ENCODE results near the gene ZCCHC7. TPM values are rescaled to one million over a fixed set of nuclear protein-coding genes. Genes with fewer than 3 reads are reported as not detected.

The ZCCHC7 gene
- total RNA-seq, 1 donor from 2014 or later = 21.7 TPM

GRCh38 chr9:37174247-37174646, 53.9 kb downstream of the ZCCHC7 start:
- no peak for FAIRE-seq
- Histone ChIP-seq H3K79me2 (ENCODE audit: insufficient read depth, low read length) (peaks cover 20% of the 10 kb centered on the region), H3K27me3 (ENCODE audit: insufficient read depth, low read length) (no peaks in the 10 kb centered on the region), H2AFZ (ENCODE audit: low read depth, low read length) (no peak overlapping the region), H3K9ac (ENCODE audit: low read length) (no peak overlapping the region), H3K27ac (ENCODE audit: low read depth, low read length) (no peak overlapping the region), H3K4me1 (ENCODE audit: insufficient read depth, low read length) (peaks cover 5% of the 10 kb centered on the region), H4K20me1 (ENCODE audit: insufficient read depth, low read length) (peaks cover 10% of the 10 kb centered on the region), H3K9me3 (ENCODE audit: insufficient read depth, low read depth, low read length) (no peaks in the 10 kb centered on the region), H3K4me3 (ENCODE audit: insufficient read depth, low read depth, low read length) (no peak overlapping the region), H3K36me3 (ENCODE audit: insufficient read depth, low read length) (no peaks in the 10 kb centered on the region), H3K4me2 (ENCODE audit: low read length) (peak overlapping the region; percentile 48)
- Mint-ChIP-seq H3K9me3 (ENCODE audit: unreplicated experiment) (no peaks in the 10 kb centered on the region), H3K27me3 (ENCODE audit: low read depth, unreplicated experiment) (no peaks in the 10 kb centered on the region), H3K36me3 (ENCODE audit: low read depth, unreplicated experiment) (peaks cover 6% of the 10 kb centered on the region), H3K4me3 (ENCODE audit: unreplicated experiment) (no peak overlapping the region), H3K27ac (ENCODE audit: unreplicated experiment) (no peak overlapping the region), H3K4me1 (ENCODE audit: low read depth, unreplicated experiment) (peaks cover 2% of the 10 kb centered on the region)
- DNase-seq (ENCODE audit: low read depth) = peak; percentile 57
- TF ChIP-seq EZH2 (IDR thresholded peaks at IDR 0.05; ENCODE audit: insufficient read depth, low read length) = no peak

GRCh38 chr9:37178742-37179141, 58.4 kb downstream of the ZCCHC7 start:
- no peak for FAIRE-seq
- no peak overlapping the region for H3K4me3 Mint-ChIP-seq (ENCODE audit: unreplicated experiment)

GRCh38 chr9:37179576-37179975, 59.2 kb downstream of the ZCCHC7 start:
- FAIRE-seq (no peak), DNase-seq (ENCODE audit: low read depth) (no peak)
- Mint-ChIP-seq H3K4me3 (ENCODE audit: unreplicated experiment) (no peak overlapping the region), H3K27ac (ENCODE audit: unreplicated experiment) (no peak overlapping the region), H3K9me3 (ENCODE audit: unreplicated experiment) (no peaks in the 10 kb centered on the region), H3K4me1 (ENCODE audit: low read depth, unreplicated experiment) (peaks cover 2% of the 10 kb centered on the region), H3K27me3 (ENCODE audit: low read depth, unreplicated experiment) (no peaks in the 10 kb centered on the region), H3K36me3 (ENCODE audit: low read depth, unreplicated experiment) (peaks cover 4% of the 10 kb centered on the region)
- Histone ChIP-seq H3K4me1 (ENCODE audit: insufficient read depth, low read length) (no peaks in the 10 kb centered on the region), H3K27ac (ENCODE audit: low read depth, low read length) (no peak overlapping the region), H3K36me3 (ENCODE audit: insufficient read depth, low read length) (no peaks in the 10 kb centered on the region), H2AFZ (ENCODE audit: low read depth, low read length) (no peak overlapping the region), H4K20me1 (ENCODE audit: insufficient read depth, low read length) (peaks cover 5% of the 10 kb centered on the region), H3K27me3 (ENCODE audit: insufficient read depth, low read length) (no peaks in the 10 kb centered on the region), H3K9ac (ENCODE audit: low read length) (no peak overlapping the region), H3K4me3 (ENCODE audit: insufficient read depth, low read depth, low read length) (no peak overlapping the region), H3K4me2 (ENCODE audit: low read length) (no peak overlapping the region), H3K79me2 (ENCODE audit: insufficient read depth, low read length) (peaks cover 20% of the 10 kb centered on the region), H3K9me3 (ENCODE audit: insufficient read depth, low read depth, low read length) (no peaks in the 10 kb centered on the region)
- TF ChIP-seq EZH2 (IDR thresholded peaks at IDR 0.05; ENCODE audit: insufficient read depth, low read length) = no peak
- TF ChIP-seq, protein P1, sequence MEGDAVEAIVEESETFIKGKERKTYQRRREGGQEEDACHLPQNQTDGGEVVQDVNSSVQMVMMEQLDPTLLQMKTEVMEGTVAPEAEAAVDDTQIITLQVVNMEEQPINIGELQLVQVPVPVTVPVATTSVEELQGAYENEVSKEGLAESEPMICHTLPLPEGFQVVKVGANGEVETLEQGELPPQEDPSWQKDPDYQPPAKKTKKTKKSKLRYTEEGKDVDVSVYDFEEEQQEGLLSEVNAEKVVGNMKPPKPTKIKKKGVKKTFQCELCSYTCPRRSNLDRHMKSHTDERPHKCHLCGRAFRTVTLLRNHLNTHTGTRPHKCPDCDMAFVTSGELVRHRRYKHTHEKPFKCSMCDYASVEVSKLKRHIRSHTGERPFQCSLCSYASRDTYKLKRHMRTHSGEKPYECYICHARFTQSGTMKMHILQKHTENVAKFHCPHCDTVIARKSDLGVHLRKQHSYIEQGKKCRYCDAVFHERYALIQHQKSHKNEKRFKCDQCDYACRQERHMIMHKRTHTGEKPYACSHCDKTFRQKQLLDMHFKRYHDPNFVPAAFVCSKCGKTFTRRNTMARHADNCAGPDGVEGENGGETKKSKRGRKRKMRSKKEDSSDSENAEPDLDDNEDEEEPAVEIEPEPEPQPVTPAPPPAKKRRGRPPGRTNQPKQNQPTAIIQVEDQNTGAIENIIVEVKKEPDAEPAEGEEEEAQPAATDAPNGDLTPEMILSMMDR (IDR thresholded peaks at IDR 0.05; ENCODE audit: insufficient read depth, low read depth, low read length) = no peak

More at GRCh38 chr9:37178742-37179141, 58.4 kb downstream of the ZCCHC7 start:
- no peaks in the 10 kb centered on the region for H3K9me3 Mint-ChIP-seq (ENCODE audit: unreplicated experiment)
- H3K9ac ChIP-seq (ENCODE audit: low read length) = no peak overlapping the region
- TF ChIP-seq EZH2 (IDR thresholded peaks at IDR 0.05; ENCODE audit: insufficient read depth, low read length) = no peak
- TF ChIP-seq, protein P1 (IDR thresholded peaks at IDR 0.05; ENCODE audit: insufficient read depth, low read depth, low read length) = no peak
- no peak overlapping the region for H3K4me3 ChIP-seq (ENCODE audit: insufficient read depth, low read depth, low read length)
- H3K4me1 ChIP-seq (ENCODE audit: insufficient read depth, low read length) = peaks cover 5% of the 10 kb centered on the region
- peaks cover 2% of the 10 kb centered on the region for H3K4me1 Mint-ChIP-seq (ENCODE audit: low read depth, unreplicated experiment)
- no peak overlapping the region for H3K27ac Mint-ChIP-seq (ENCODE audit: unreplicated experiment)
- no peak for DNase-seq (ENCODE audit: low read depth)
- H3K4me2 ChIP-seq (ENCODE audit: low read length) = no peak overlapping the region
- peaks cover 4% of the 10 kb centered on the region for H3K36me3 Mint-ChIP-seq (ENCODE audit: low read depth, unreplicated experiment)
- peaks cover 4% of the 10 kb centered on the region for H4K20me1 ChIP-seq (ENCODE audit: insufficient read depth, low read length)
- H3K27ac ChIP-seq (ENCODE audit: low read depth, low read length) = no peak overlapping the region
- H3K27me3 ChIP-seq (ENCODE audit: insufficient read depth, low read length) = no peaks in the 10 kb centered on the region
- no peaks in the 10 kb centered on the region for H3K27me3 Mint-ChIP-seq (ENCODE audit: low read depth, unreplicated experiment)
- no peaks in the 10 kb centered on the region for H3K36me3 ChIP-seq (ENCODE audit: insufficient read depth, low read length)
- peaks cover 16% of the 10 kb centered on the region for H3K79me2 ChIP-seq (ENCODE audit: insufficient read depth, low read length)
- H3K9me3 ChIP-seq (ENCODE audit: insufficient read depth, low read depth, low read length) = no peaks in the 10 kb centered on the region
- H2AFZ ChIP-seq (ENCODE audit: low read depth, low read length) = no peak overlapping the region

All from astrocyte (in vitro differentiated cells and primary cell).